Neural cell (in vitro differentiated cells): ENCODE results near the gene NDUFAF2. TPM values are rescaled to one million over a fixed set of nuclear protein-coding genes. Genes with fewer than 3 reads are reported as not detected.

Source experiments
- H2AFZ ChIP-seq: fragments of 200-600, 300-800 bp; sonication (generic), shearing (Covaris generic); 2 replicates; pipeline ENCODE4 v1.6.0; 2014; ENCODE audit warnings: low read depth, mild to moderate bottlenecking, antibody characterized with exemption, low read length, moderate library complexity
- H3F3A ChIP-seq: fragments of 200-600 bp; shearing (Covaris generic); 2 replicates; pipeline ENCODE4 v1.6.1; 2016; ENCODE audit warnings: mild to moderate bottlenecking, moderate library complexity, mixed read lengths, antibody characterized with exemption, low read length; ENCODE audit not compliant: insufficient read depth, poor library complexity, severe bottlenecking
- H3K27ac ChIP-seq: fragments of 200-600, 300-800 bp; sonication (generic), shearing (Covaris generic); 2 replicates; pipeline ENCODE4 v1.5.1; 2014; ENCODE audit warnings: mild to moderate bottlenecking, low read length, moderate library complexity
- H3K27me3 ChIP-seq: fragments of 300-800, 200-600 bp; sonication (generic), shearing (Covaris generic); 2 replicates; pipeline ENCODE4 v1.6.0; 2014; ENCODE audit warnings: mild to moderate bottlenecking, low read depth, low read length, moderate library complexity; ENCODE audit not compliant: insufficient read depth
- H3K36me3 ChIP-seq: fragments of 300-800, 200-600 bp; sonication (generic), shearing (Covaris generic); 2 replicates; pipeline ENCODE4 v1.5.1; 2014; ENCODE audit warnings: mild to moderate bottlenecking, antibody characterized with exemption, low read length, moderate library complexity; ENCODE audit not compliant: insufficient read depth
- H3K4me2 ChIP-seq: fragments of 300-800, 200-600 bp; sonication (generic), shearing (Covaris generic); 2 replicates; pipeline ENCODE4 v1.6.0; 2014; ENCODE audit warnings: mild to moderate bottlenecking, low read length
- H3K4me3 ChIP-seq: fragments of 300-800, 200-600 bp; sonication (generic), shearing (Covaris generic); 2 replicates; pipeline ENCODE4 v1.5.1; 2014; ENCODE audit warnings: mild to moderate bottlenecking, low read length, moderate library complexity
- H3K79me2 ChIP-seq: fragments of 200-600 bp; shearing (Covaris generic); replicated peaks from 2 replicates; pipeline ENCODE4 v1.6.0; 2014; ENCODE audit warnings: mild to moderate bottlenecking, low read length, moderate library complexity; ENCODE audit not compliant: insufficient read depth
- H3K9ac ChIP-seq: fragments of 300-800, 200-600 bp; sonication (generic), shearing (Covaris generic); 2 replicates; pipeline ENCODE4 v1.6.1; 2016; ENCODE audit warnings: mild to moderate bottlenecking, low read length, mixed read lengths
- H3K9me2 ChIP-seq: fragments of 200-600 bp; shearing (Covaris generic); 2 replicates; pipeline ENCODE4 v1.6.1; 2016; ENCODE audit warnings: mild to moderate bottlenecking, low read length, mixed read lengths; ENCODE audit not compliant: insufficient read depth
- H3K9me3 ChIP-seq: fragments of 200-600, 300-800 bp; sonication (generic), shearing (Covaris generic); 2 replicates; pipeline ENCODE4 v1.6.1; 2016; ENCODE audit warnings: mild to moderate bottlenecking, mixed run types, low read length, moderate library complexity, mixed read lengths
- H4K20me1 ChIP-seq: fragments of 200-600 bp; shearing (Covaris generic); 2 replicates; pipeline ENCODE4 v1.6.1; 2016; ENCODE audit warnings: mild to moderate bottlenecking, mixed run types; ENCODE audit not compliant: insufficient read depth
- EP300 ChIP-seq: fragments of 450-650 bp; conservative IDR thresholded peaks from 2 replicates; pipeline ENCODE4 v1.6.1; 2014; ENCODE audit warnings: antibody characterized with exemption, mild to moderate bottlenecking, moderate library complexity; ENCODE audit not compliant: poor library complexity, severe bottlenecking
- EZH2 ChIP-seq: fragments of 200-600, 300-800 bp; shearing (Covaris generic), sonication (generic); IDR thresholded peaks from 2 replicates; pipeline ENCODE4 v1.6.1; 2014; ENCODE audit warnings: antibody characterized with exemption, low read length, borderline replicate concordance, mild to moderate bottlenecking; ENCODE audit not compliant: insufficient read depth, poor library complexity, severe bottlenecking
- MXI1 ChIP-seq: fragments of 450-650 bp; conservative IDR thresholded peaks from 2 replicates; pipeline ENCODE4 v1.6.1; 2014; ENCODE audit warnings: antibody characterized with exemption, mild to moderate bottlenecking; ENCODE audit not compliant: poor library complexity, severe bottlenecking
- POLR2AphosphoS5 ChIP-seq: IDR thresholded peaks from 2 replicates; pipeline ENCODE4 v1.6.1; 2012
- RAD21 ChIP-seq: fragments of 450-650 bp; conservative IDR thresholded peaks from 2 replicates; pipeline ENCODE4 v1.6.1; 2014; ENCODE audit warnings: antibody characterized with exemption, mild to moderate bottlenecking, moderate library complexity
- REST ChIP-seq: IDR thresholded peaks from 2 replicates; pipeline ENCODE4 v1.6.1; 2012; ENCODE audit warnings: borderline replicate concordance
- SMC3 ChIP-seq: fragments of 450-650 bp; conservative IDR thresholded peaks from 2 replicates; pipeline ENCODE4 v1.6.1; 2014; ENCODE audit warnings: antibody characterized with exemption, mild to moderate bottlenecking, moderate library complexity; ENCODE audit not compliant: poor library complexity
- TAF1 ChIP-seq: IDR thresholded peaks from 2 replicates; pipeline ENCODE4 v1.6.1; 2012; ENCODE audit warnings: low read depth
- polyA plus RNA-seq: library from polyadenylated mRNA; depleted of rRNA; stranded (reverse); fragments of >200 nt; gene quantifications from 2 replicates; pipeline ENCODE4 v1.2.3, GENCODE V29; 2014
- TF ChIP-seq, protein P1 (sequence below): fragments of 450-650 bp; IDR thresholded peaks from 2 replicates; pipeline ENCODE4 v1.5.1; 2014; ENCODE audit warnings: antibody characterized with exemption, mild to moderate bottlenecking, moderate library complexity; ENCODE audit not compliant: poor library complexity, severe bottlenecking

Gene NDUFAF2
- polyA plus RNA-seq, 1 donor from 2014 or later = 53.6 TPM

DNA sequence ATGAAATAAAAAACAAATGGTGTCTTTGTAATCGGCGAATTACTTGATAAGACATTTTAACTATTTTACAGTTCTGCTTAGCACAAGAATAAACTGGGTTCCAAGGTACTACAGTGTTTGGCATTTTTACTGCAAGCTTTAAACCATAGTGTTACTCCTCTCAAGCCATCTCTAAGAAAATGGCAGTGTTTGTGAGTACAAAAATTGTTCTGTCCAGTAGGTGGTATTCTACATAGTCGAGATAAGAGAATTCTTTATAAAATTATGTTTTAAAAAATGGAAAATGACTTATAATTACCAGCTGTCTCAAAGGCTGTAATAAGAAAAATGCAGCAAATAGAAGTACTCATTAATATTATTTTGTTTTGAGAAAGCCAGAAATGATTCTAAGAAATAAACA is 214.1 kb downstream of the NDUFAF2 start:
- H3K27me3 ChIP-seq = no peaks in the 10 kb centered on the region
- no peak overlapping the region for H3K4me2 ChIP-seq
- TF ChIP-seq EP300 = no peak
- TF ChIP-seq, protein P1, sequence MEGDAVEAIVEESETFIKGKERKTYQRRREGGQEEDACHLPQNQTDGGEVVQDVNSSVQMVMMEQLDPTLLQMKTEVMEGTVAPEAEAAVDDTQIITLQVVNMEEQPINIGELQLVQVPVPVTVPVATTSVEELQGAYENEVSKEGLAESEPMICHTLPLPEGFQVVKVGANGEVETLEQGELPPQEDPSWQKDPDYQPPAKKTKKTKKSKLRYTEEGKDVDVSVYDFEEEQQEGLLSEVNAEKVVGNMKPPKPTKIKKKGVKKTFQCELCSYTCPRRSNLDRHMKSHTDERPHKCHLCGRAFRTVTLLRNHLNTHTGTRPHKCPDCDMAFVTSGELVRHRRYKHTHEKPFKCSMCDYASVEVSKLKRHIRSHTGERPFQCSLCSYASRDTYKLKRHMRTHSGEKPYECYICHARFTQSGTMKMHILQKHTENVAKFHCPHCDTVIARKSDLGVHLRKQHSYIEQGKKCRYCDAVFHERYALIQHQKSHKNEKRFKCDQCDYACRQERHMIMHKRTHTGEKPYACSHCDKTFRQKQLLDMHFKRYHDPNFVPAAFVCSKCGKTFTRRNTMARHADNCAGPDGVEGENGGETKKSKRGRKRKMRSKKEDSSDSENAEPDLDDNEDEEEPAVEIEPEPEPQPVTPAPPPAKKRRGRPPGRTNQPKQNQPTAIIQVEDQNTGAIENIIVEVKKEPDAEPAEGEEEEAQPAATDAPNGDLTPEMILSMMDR = no peak
- no peak for TF ChIP-seq SMC3
- TF ChIP-seq EZH2 = no peak
- TF ChIP-seq POLR2AphosphoS5 = no peak
- no peak for TF ChIP-seq REST
- TF ChIP-seq RAD21 = no peak
- TF ChIP-seq TAF1 = no peak
- no peak for TF ChIP-seq MXI1
- H3K4me3 ChIP-seq = no peak overlapping the region
- no peaks in the 10 kb centered on the region for H3K36me3 ChIP-seq
- no peak overlapping the region for H3K27ac ChIP-seq
- no peak overlapping the region for H3K9ac ChIP-seq
- H3F3A ChIP-seq = no peaks in the 10 kb centered on the region
- H3K9me2 ChIP-seq = no peaks in the 10 kb centered on the region
- no peaks in the 10 kb centered on the region for H4K20me1 ChIP-seq
- peaks cover 47% of the 10 kb centered on the region for H3K79me2 ChIP-seq
- H2AFZ ChIP-seq = no peak overlapping the region
- no peaks in the 10 kb centered on the region for H3K9me3 ChIP-seq

DNA sequence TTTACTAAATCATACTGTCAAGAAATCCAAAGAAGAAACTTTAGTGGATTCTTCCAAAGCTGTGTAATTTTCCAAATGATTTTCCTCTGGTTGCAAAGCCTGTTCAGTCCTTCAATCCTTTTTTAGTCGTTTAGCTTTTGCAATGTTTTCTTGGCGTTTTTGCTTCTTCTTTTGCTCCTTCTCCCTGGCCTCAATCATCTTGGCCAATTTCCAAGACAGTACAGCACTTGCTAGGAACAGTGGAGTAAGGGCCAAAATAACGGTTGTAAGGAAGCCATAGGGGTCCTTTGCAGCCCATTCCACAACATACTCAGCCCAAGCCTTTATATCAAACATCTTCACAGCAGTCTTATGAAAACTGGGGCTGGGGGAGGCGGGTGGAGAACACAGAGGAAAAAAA is 214.8 kb downstream of the NDUFAF2 start:
- no peak overlapping the region for H3K9ac ChIP-seq
- TF ChIP-seq MXI1 (no peak), RAD21 (no peak), TAF1 (no peak), EZH2 (no peak), POLR2AphosphoS5 (no peak), REST (no peak), SMC3 (no peak), EP300 (no peak)
- TF ChIP-seq, protein P1 = no peak
- no peak overlapping the region for H3K4me2 ChIP-seq
- H4K20me1 ChIP-seq = no peaks in the 10 kb centered on the region
- H3K36me3 ChIP-seq = no peaks in the 10 kb centered on the region
- peaks cover 47% of the 10 kb centered on the region for H3K79me2 ChIP-seq
- no peak overlapping the region for H2AFZ ChIP-seq
- no peaks in the 10 kb centered on the region for H3F3A ChIP-seq
- H3K9me3 ChIP-seq = no peaks in the 10 kb centered on the region
- peak overlapping the region; percentile 82 for H3K4me3 ChIP-seq
- H3K9me2 ChIP-seq = no peaks in the 10 kb centered on the region
- H3K27ac ChIP-seq = no peak overlapping the region
- no peaks in the 10 kb centered on the region for H3K27me3 ChIP-seq
